Right hindlimb (tissue), 1 donor: Measurements from ENCODE around the gene UBR1.
"Not testable (repeated sequence)": the region's sequence is repeated elsewhere in the genome, so short reads cannot be mapped to it uniquely, and the experiment has no call there.

ENCODE experiments used
- DNase-seq: peaks from one replicate; pipeline ENCODE4 v3.0.0-alpha.2; 2018

Gene UBR1

GRCh38 chr15:43105778-43106485, at the start of gene UBR1:
UBR1 (minus strand) TSS chr15:43106038; CDS start chr15:43106022, 16 bp downstream.
- peak; percentile 96 for DNase-seq

- DNase-seq, result no peak
Measured at GRCh38 chr15:43153269-43153668, 47.4 kb upstream of the UBR1 start.

- no peak for DNase-seq
Measured at GRCh38 chr15:43151688-43152087, 45.9 kb upstream of the UBR1 start.

GRCh38 chr15:43150191-43150929, 44.5 kb upstream of the UBR1 start:
- no peak for DNase-seq

DNA sequence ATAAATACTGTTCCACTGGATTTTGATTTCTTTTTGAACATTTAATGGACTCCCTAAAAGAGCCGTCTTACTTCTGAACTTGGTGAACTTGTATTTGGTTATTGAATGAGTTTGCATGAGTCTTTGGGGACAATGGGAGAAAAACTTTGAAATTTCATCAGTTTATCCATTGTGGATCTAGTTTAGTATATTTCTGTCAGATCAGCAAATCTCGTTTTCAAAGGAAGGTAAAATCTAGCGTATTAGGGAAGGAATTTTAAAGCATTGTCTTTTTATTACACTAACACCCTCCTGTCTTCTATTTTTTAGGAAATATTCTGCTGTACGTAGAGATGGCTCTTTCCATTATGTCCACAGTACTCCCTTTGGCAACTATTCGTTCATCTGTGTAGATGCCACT, 40.3 kb upstream of the UBR1 start:
- DNase-seq, result no peak

DNA sequence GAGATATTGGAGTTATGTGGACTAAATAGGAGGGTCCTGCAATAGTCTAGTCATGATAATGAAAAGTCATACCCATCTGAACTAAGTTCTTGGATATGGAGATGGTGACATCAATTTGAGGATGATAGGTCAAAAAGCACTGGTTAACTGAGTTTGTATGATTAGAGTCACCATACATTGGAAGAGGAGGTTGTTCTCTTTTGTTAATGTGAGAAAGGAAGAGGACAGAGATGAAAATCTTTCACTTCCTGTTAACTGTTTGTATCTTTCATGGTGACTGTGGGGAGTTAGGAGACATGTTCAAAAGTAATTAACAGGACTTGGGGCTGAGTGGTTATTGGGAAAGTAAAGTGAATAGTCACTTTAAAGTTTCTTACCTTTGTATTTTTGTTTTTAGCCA, 38.7 kb upstream of the UBR1 start:
- DNase-seq, result no peak

- no peak for DNase-seq
Measured at GRCh38 chr15:43143203-43143941, 37.5 kb upstream of the UBR1 start.

DNA sequence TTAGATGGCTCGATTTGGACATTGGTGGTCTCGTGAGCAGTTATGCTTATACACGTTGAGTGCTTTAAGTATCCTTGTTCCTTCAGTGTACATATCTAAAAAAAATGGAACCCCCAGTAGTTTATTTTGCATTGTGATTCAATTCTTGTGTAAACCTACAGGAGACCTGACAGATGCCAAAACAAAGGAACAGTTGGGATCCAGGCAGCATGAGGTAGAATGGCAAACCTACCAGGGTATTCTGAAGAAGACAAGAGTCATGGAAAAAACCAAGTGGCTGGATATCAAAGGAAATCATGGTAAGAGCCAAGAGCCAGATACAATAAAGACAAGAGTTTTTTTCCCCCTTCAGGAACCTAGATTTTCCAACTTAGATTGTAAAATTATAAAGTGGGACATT, 29.5 kb upstream of the UBR1 start:
- no peak for DNase-seq

- DNase-seq, result no peak
Measured at GRCh38 chr15:43134157-43134635, 28.4 kb upstream of the UBR1 start.

GRCh38 chr15:43133430-43134156, 27.8 kb upstream of the UBR1 start, which contains the start of gene TMEM62:
TMEM62 (plus strand) TSS chr15:43133586; CDS start chr15:43133803, 217 bp downstream.
- DNase-seq, result peak; percentile 75

DNA sequence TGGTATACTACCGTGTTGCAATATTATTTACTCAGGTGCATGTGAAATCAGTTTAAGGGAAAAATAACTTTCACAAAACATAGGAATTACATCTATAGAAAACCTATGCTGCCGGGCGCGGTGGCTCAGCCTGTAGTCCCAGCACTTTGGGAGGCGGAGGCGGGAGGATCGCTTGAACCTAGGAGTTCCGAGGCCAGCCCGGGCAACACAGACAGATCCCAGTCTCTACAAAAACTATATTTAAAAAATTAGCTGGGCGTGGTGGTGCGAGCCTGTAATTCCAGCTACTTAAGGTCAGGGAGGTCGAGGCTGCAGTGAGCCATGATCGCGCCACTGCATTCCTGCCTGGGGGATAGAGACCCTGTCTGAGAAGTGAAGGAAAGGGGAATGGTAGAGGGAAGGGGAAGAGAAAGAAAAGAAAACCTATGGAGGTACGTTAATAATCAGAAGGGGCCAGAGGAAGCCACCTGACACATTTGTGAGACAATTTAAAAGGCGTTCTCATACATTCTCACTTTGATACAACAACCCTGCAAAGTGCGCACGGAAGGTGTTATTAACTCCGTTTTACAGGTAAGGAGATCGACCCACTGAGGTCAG, 27.1 kb upstream of the UBR1 start:
- no peak for DNase-seq

GRCh38 chr15:43128980-43129335, 23.1 kb upstream of the UBR1 start:
- DNase-seq, result no peak

- not testable (repeated sequence) for DNase-seq
Measured at GRCh38 chr15:43128174-43128979, 22.5 kb upstream of the UBR1 start.

- DNase-seq, result no peak
Measured at GRCh38 chr15:43127752-43128151, 21.9 kb upstream of the UBR1 start.

DNA sequence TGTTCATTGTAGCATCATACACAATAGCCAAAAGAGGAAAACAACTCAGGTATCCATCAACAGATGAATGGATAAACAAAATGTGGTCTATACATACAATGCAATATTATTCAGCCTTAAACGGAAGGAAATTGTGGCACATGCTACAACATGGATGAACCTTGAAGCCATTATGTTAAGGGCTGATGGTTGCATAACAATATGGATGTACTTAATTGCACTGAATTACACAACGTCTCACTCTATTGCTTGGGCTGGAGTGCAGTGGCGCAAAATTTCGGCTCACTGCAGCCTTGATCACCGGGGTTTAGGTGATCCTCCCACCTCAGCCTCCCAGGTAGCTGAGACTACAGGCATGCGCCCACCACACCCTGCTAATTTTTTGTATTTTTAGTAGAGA, 20.5 kb upstream of the UBR1 start:
- no peak for DNase-seq

DNA sequence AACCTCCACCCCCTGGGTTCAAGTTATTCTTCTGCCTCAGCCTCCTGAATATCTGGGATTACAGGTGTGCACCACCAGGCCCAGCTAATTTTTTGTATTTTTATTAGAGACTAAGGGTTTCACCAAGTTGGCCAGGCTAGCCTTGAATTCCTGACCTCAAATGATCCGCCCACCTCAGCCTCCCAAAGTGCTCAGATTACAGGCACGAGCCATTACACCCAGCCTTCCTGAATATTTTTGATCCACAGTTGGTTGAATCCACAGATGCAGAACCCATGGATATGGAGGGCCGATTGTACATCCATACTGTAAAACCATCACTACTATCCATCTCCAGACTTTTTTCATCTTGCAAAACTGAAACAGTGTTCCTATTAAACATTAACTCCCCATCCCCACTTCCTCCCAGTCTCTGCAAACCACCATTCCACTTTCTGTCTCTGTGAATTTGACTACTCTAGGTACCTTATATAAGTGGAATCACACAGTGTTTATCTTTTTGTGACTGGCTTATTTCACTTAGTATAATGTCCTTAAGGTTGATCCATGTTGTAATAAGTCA, 19.3 kb upstream of the UBR1 start:
- DNase-seq, result no peak

GRCh38 chr15:43121863-43122262, 16.0 kb upstream of the UBR1 start:
- no peak for DNase-seq

DNA sequence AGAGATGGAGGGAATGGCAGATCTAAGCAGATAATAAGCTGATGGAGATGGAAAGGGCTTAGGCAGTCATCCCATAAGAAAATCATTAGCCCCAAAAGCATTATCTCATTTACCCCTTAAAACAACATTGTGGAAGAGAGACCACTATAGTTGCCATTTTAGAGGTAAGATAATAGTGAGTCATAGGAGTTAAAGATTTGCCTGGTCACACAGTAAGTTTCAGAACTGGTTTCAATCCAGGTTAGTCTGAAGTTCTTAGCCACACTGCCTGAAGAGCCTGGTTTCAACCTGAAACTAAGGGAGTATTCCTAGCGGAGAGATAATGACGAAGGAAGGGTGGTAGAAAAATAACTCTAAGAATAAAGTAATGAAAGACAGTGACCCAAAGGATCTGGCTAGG, 13.0 kb upstream of the UBR1 start:
- no peak for DNase-seq

- no peak for DNase-seq
Measured at GRCh38 chr15:43118286-43118685, 12.4 kb upstream of the UBR1 start.

DNA sequence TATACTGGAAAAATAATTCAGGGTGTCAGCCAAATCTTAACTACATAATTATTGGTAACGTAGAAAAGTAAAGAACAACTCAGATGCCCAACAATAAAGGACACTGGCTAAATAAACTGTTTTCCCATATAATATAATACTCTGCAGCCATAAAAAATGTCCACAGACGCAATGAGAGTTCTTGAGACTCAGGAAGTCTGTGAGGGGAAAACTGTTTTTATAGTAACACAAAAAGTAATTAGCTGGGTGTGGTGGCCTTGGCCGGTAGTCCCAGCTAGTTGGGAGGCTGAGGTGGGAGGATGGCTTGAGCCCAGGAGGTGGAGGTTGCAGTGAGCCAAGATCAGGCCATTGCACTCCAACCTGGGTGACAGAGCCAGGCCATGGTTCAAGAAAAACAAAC, 5.5 kb upstream of the UBR1 start:
- no peak for DNase-seq

DNA sequence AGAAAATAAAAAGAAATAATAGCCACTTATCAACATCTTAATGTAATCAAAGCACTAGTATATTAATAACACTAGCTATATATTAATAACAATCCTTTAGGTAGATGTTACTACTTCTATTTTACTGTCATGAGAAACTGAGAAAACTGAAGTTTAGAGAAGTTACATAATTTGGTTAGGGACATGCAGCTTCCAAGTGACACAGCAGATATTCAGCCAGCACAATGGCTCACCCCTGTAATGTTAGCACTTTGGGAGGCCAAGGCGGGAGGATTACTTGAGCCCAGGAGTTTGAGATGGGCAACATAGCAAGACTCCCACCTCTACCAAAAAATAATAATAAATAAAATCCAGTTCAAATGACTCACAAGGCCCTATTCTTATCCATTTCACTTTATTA, 1.9 kb upstream of the UBR1 start:
- DNase-seq, result no peak
